ENCODE data around the gene SLITRK6. TPM values are rescaled to one million over a fixed set of nuclear protein-coding genes. Genes with fewer than 3 reads are reported as not detected.
"Not testable (repeated sequence)": the region's sequence is repeated elsewhere in the genome, so short reads cannot be mapped to it uniquely, and the experiment has no call there.

The SLITRK6 gene
- total RNA-seq, 3 donors from 2014 or later (not counting 1 experiment from before 2014, with no cell fraction given): not detected

- H3K27me3 ChIP-seq (ENCODE audit: control insufficient read depth, insufficient read depth, low read length): no peaks in the 10 kb centered on the region
- ATAC-seq: no peak
- no peaks in the 10 kb centered on the region for H3K4me1 ChIP-seq (ENCODE audit: control insufficient read depth, insufficient read depth, low read length)
- no peaks in the 10 kb centered on the region for H3K36me3 ChIP-seq (ENCODE audit: control insufficient read depth, insufficient read depth, low read length)
- Mint-ChIP-seq H3K36me3 (no peaks in the 10 kb centered on the region), H3K4me1 (no peaks in the 10 kb centered on the region), H3K4me3 (no peak overlapping the region), H3K27me3 (ENCODE audit: low read depth in 2 of 2) (no peaks in the 10 kb centered on the region), H3K27ac (no peak overlapping the region), H3K9me3 (peaks cover 7 to 12% of the 10 kb centered on the region in 2 donors)
- intact Hi-C loops (cut with micrococcal nuclease): no loop called here
- DNase-seq: no peak
- no peak overlapping the region for H3K4me3 ChIP-seq (ENCODE audit: low read length)
- WGBS (ENCODE audit: insufficient coverage): 69% methylated on average over 3 of the region's 3 CpGs
- H3K9me3 ChIP-seq (ENCODE audit: control insufficient read depth, insufficient read depth, low read length): no peaks in the 10 kb centered on the region
- H3K27ac ChIP-seq (ENCODE audit: low read length): no peak overlapping the region
- no peak for TF ChIP-seq CTCF (IDR thresholded peaks at IDR 0.05)
Observed at GRCh38 chr13:85772367-85772766, 26.9 kb downstream of the SLITRK6 start.

GRCh38 chr13:85771856-85772255 is 27.4 kb downstream of the SLITRK6 start:
- intact Hi-C loops (cut with micrococcal nuclease): no loop called here
- Mint-ChIP-seq H3K27ac (no peak overlapping the region), H3K27me3 (ENCODE audit: low read depth in 2 of 2) (no peaks in the 10 kb centered on the region), H3K36me3 (no peaks in the 10 kb centered on the region), H3K9me3 (peaks cover 7 to 12% of the 10 kb centered on the region in 2 donors), H3K4me3 (no peak overlapping the region), H3K4me1 (no peaks in the 10 kb centered on the region)
- no peak overlapping the region for H3K4me3 ChIP-seq (ENCODE audit: low read length)
- H3K27me3 ChIP-seq (ENCODE audit: control insufficient read depth, insufficient read depth, low read length): no peaks in the 10 kb centered on the region
- no peaks in the 10 kb centered on the region for H3K9me3 ChIP-seq (ENCODE audit: control insufficient read depth, insufficient read depth, low read length)
- WGBS (ENCODE audit: insufficient coverage): no CpG with 5 or more reads among the region's 1 CpG
- no peak for ATAC-seq
- H3K4me1 ChIP-seq (ENCODE audit: control insufficient read depth, insufficient read depth, low read length): no peaks in the 10 kb centered on the region
- H3K27ac ChIP-seq (ENCODE audit: low read length): no peak overlapping the region
- H3K36me3 ChIP-seq (ENCODE audit: control insufficient read depth, insufficient read depth, low read length): no peaks in the 10 kb centered on the region
- no peak for DNase-seq
- TF ChIP-seq CTCF (IDR thresholded peaks at IDR 0.05): no peak

- Histone ChIP-seq H3K9me3 (ENCODE audit: control insufficient read depth, insufficient read depth, low read length) (no peaks in the 10 kb centered on the region), H3K36me3 (ENCODE audit: control insufficient read depth, insufficient read depth, low read length) (no peaks in the 10 kb centered on the region), H3K4me3 (ENCODE audit: low read length) (no peak overlapping the region), H3K4me1 (ENCODE audit: control insufficient read depth, insufficient read depth, low read length) (no peaks in the 10 kb centered on the region), H3K27ac (ENCODE audit: low read length) (no peak overlapping the region), H3K27me3 (ENCODE audit: control insufficient read depth, insufficient read depth, low read length) (no peaks in the 10 kb centered on the region)
- H3K4me1 Mint-ChIP-seq: no peaks in the 10 kb centered on the region
- H3K36me3 Mint-ChIP-seq: no peaks in the 10 kb centered on the region
- intact Hi-C loops (cut with micrococcal nuclease): no loop called here
- H3K27me3 Mint-ChIP-seq (ENCODE audit: low read depth in 2 of 2): no peaks in the 10 kb centered on the region
- no peak for TF ChIP-seq CTCF (IDR thresholded peaks at IDR 0.05)
- H3K9me3 Mint-ChIP-seq: peaks cover 7 to 9% of the 10 kb centered on the region in 2 donors
- no peak for DNase-seq
- no peak overlapping the region for H3K27ac Mint-ChIP-seq
- no peak for ATAC-seq
- no peak overlapping the region for H3K4me3 Mint-ChIP-seq
Observed at GRCh38 chr13:85768946-85769345, 30.3 kb downstream of the SLITRK6 start.

GRCh38 chr13:85755123-85755522 is 44.1 kb downstream of the SLITRK6 start:
- Histone ChIP-seq H3K36me3 (ENCODE audit: control insufficient read depth, insufficient read depth, low read length) (no peaks in the 10 kb centered on the region), H3K9me3 (ENCODE audit: control insufficient read depth, insufficient read depth, low read length) (no peaks in the 10 kb centered on the region), H3K4me1 (ENCODE audit: control insufficient read depth, insufficient read depth, low read length) (no peaks in the 10 kb centered on the region), H3K27me3 (ENCODE audit: control insufficient read depth, insufficient read depth, low read length) (no peaks in the 10 kb centered on the region), H3K4me3 (ENCODE audit: low read length) (no peak overlapping the region), H3K27ac (ENCODE audit: low read length) (no peak overlapping the region)
- no peak for ATAC-seq
- WGBS (ENCODE audit: insufficient coverage): no CpG with 5 or more reads among the region's 2 CpGs
- Mint-ChIP-seq H3K4me3 (no peak overlapping the region), H3K36me3 (no peaks in the 10 kb centered on the region), H3K4me1 (no peaks in the 10 kb centered on the region), H3K27ac (no peak overlapping the region), H3K27me3 (ENCODE audit: low read depth in 2 of 2) (no peaks in the 10 kb centered on the region), H3K9me3 (peaks cover 0 to 2% of the 10 kb centered on the region in 2 donors)
- intact Hi-C loops (cut with micrococcal nuclease): no loop called here
- DNase-seq: no peak
- no peak for TF ChIP-seq CTCF (IDR thresholded peaks at IDR 0.05)

GRCh38 chr13:85743201-85743770 is 55.9 kb downstream of the SLITRK6 start:
- H3K9me3 ChIP-seq (ENCODE audit: control insufficient read depth, insufficient read depth, low read length); ATAC-seq; DNase-seq; H3K4me3 Mint-ChIP-seq; H3K27ac Mint-ChIP-seq; H3K36me3 ChIP-seq (ENCODE audit: control insufficient read depth, insufficient read depth, low read length); H3K27me3 ChIP-seq (ENCODE audit: control insufficient read depth, insufficient read depth, low read length); intact Hi-C loops (cut with micrococcal nuclease); H3K4me1 Mint-ChIP-seq; H3K36me3 Mint-ChIP-seq; H3K27ac ChIP-seq (ENCODE audit: low read length); H3K4me3 ChIP-seq (ENCODE audit: low read length); H3K4me1 ChIP-seq (ENCODE audit: control insufficient read depth, insufficient read depth, low read length); H3K27me3 Mint-ChIP-seq (ENCODE audit: low read depth in 2 of 2): not testable (repeated sequence)
- WGBS (ENCODE audit: insufficient coverage): 85% methylated on average over 10 of the region's 11 CpGs
- H3K9me3 Mint-ChIP-seq: peaks cover 12 to 23% of the 10 kb centered on the region in 2 donors
